ENCODE measurements around the gene CLDN16. TPM values are rescaled to one million over a fixed set of nuclear protein-coding genes. Genes with fewer than 3 reads are reported as not detected.

Gene CLDN16
- total RNA-seq, 1 experiment from 2014 or later, result not detected

GRCh38 chr3:190380184-190380583 lies 7.8 kb upstream of the CLDN16 start:
- DNase-seq (ENCODE audit: low read depth), result no peak

- peak; percentile 23 for DNase-seq (ENCODE audit: low read depth)
Observed at GRCh38 chr3:190381441-190381840, 6.5 kb upstream of the CLDN16 start.

- DNase-seq (ENCODE audit: low read depth), result peak; percentile 79
Observed at GRCh38 chr3:190382082-190382481, 5.9 kb upstream of the CLDN16 start.

GRCh38 chr3:190384309-190384756 lies 3.6 kb upstream of the CLDN16 start:
- DNase-seq (ENCODE audit: low read depth), result peak; percentile 84

GRCh38 chr3:190385731-190386688 lies 2.0 kb upstream of the CLDN16 start:
- DNase-seq (ENCODE audit: low read depth), result peak; percentile 96

- no peak for DNase-seq (ENCODE audit: low read depth)
Observed at GRCh38 chr3:190388703-190389102, 740 bp downstream of the CLDN16 start.

GRCh38 chr3:190396001-190396400 lies 8.0 kb downstream of the CLDN16 start:
- no peak for DNase-seq (ENCODE audit: low read depth)

GRCh38 chr3:190397889-190398288 lies 9.9 kb downstream of the CLDN16 start:
- no peak for DNase-seq (ENCODE audit: low read depth)

GRCh38 chr3:190399677-190400076 lies 11.7 kb downstream of the CLDN16 start:
- no peak for DNase-seq (ENCODE audit: low read depth)

- no peak for DNase-seq (ENCODE audit: low read depth)
Observed at GRCh38 chr3:190401963-190402362, 14.0 kb downstream of the CLDN16 start.

- DNase-seq (ENCODE audit: low read depth), result peak; percentile 55
Observed at GRCh38 chr3:190404715-190405114, 16.8 kb downstream of the CLDN16 start.

GRCh38 chr3:190414297-190414696 lies 26.3 kb downstream of the CLDN16 start:
- DNase-seq (ENCODE audit: low read depth), result no peak

GRCh38 chr3:190424108-190424477 lies 36.1 kb downstream of the CLDN16 start:
- DNase-seq (ENCODE audit: low read depth), result no peak

- DNase-seq (ENCODE audit: low read depth), result peak; percentile 81
Observed at GRCh38 chr3:190424478-190425439, 36.8 kb downstream of the CLDN16 start.

GRCh38 chr3:190425833-190426232 lies 37.9 kb downstream of the CLDN16 start:
- no peak for DNase-seq (ENCODE audit: low read depth)

- DNase-seq (ENCODE audit: low read depth), result no peak
Observed at GRCh38 chr3:190426806-190427507, 39.0 kb downstream of the CLDN16 start.

GRCh38 chr3:190429681-190430080 lies 41.7 kb downstream of the CLDN16 start:
- DNase-seq (ENCODE audit: low read depth), result no peak

- no peak for DNase-seq (ENCODE audit: low read depth)
Observed at GRCh38 chr3:190430906-190431305, 42.9 kb downstream of the CLDN16 start.

GRCh38 chr3:190432216-190432615 lies 44.3 kb downstream of the CLDN16 start:
- peak; percentile 51 for DNase-seq (ENCODE audit: low read depth)

GRCh38 chr3:190433626-190434025 lies 45.7 kb downstream of the CLDN16 start:
- DNase-seq (ENCODE audit: low read depth), result no peak

GRCh38 chr3:190435618-190436017 lies 47.7 kb downstream of the CLDN16 start:
- peak; percentile 51 for DNase-seq (ENCODE audit: low read depth)

GRCh38 chr3:190436331-190436730 lies 48.4 kb downstream of the CLDN16 start:
- DNase-seq (ENCODE audit: low read depth), result no peak

Measured in M059J (cell line).